GM18861 (cell line): ENCODE measurements around the gene MAP6D1.

Experiments
- ATAC-seq: cut with Tn5 transposase; IDR thresholded peaks from one replicate; pipeline ENCODE4 v1.9.1; 2021; ENCODE audit not compliant: unreplicated experiment

Gene MAP6D1

DNA sequence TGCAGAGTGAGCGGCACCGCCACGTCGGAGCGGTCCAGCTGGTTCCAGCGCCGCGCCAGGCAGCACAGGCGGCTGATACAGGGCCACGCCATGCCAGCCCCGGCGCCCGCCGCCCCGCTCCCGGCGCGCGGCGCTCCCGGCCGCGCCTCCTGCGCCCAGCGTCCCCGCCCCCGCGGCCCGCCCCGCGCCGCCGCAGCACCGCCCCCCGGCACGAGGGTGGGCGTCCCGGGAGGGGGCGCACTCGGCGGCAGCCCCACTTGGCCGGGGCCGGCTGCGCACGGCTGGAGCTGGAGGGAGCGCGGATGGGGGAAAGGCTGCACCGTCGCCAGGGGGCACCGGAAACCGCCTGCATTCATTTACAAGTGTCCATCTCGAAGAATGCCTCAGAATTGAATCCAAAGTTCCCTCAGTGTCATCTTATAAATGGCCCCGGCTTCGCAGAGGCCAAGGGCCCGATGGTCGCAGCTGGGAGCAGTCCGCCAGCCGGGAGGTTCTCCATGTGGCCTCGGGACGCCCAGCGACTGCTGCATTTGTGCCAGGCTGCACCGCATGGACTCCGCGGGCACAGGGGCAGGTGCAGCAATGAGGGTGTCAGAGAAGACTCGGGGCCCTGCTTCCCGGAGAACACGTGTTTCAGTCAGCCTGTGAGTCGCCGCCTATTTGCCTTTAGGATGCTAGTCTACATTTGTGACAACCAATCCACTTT, at the start of gene MAP6D1:
Gene MAP6D1, minus strand, starts transcription at position 122 of the 706 bp plus-strand sequence. Its CDS starts 30 bp downstream, at position 92.
- peak; percentile 55 for ATAC-seq

DNA sequence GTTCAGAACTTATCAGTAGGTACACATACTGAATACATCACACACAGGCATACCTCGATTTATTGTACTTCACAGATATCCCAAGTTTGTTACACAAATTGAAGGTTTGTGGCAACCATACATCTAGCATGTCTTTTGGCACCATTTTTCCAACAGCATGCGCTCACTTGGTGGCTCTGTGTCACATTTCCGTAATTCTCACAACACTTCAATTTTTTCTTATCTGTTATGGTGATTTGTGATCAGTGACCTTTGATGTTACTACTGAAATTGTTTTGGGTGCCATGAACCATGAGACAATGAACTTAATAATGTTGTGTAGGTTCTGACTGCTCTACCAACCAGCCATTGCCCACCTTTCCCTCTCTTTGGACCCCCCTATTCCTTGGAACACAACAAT, 48.5 kb upstream of the MAP6D1 start:
- ATAC-seq = no peak

DNA sequence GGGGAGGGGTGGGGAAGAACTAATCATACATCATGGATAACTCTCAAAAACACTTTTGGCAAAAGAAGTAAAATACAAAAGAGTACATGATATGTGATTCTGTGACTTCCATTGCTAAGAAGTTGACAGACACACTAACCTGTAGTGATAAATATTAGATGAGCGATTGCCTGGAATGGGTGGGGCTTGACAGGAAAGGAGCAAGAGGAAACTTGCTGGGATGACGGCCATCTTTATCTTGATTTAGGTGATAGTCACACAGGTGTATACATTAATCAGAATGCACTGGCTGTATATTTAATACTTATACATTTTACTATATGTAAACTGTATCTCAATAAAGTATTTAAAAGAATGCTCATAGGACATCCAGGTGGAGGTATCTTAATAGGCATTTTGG, 46.2 kb upstream of the MAP6D1 start:
- no peak for ATAC-seq

DNA sequence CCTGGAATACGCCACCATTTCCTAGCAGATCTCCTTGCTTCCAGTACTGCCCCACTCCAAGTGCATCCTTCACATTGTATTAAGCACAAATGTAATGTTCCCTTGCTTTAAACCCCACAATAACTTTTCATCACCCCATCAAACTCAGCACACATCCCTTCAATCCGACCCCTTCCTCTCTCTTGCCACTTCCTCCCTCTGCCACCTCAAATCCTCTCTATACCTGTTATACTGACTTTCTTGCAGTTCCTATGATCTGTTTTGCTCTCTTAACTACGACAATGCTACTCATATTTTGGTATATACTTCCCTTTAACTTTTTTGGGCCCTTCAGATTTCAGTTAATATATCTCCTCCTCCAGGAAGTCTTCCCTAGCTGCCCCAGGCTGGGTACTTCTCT, 45.2 kb upstream of the MAP6D1 start:
- ATAC-seq = no peak

DNA sequence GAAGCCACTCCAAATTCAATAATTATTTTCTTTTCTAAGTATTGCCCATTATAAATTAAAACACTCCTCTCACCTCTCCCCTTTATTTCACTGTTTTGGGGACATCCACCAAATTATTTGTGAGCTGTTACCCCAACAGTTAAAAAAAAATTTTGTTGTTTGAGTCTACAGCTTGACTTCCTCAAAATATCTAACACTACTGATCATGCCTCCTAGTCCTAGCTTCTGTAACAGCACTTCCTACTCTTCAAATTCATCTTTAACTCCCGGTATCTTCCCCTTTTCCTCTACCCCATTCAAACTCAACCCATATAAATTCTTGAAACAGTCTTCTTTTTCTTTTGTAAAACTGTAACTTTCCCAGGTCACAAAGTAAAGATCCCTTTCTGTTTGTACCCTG, 43.4 kb upstream of the MAP6D1 start:
- no peak for ATAC-seq

DNA sequence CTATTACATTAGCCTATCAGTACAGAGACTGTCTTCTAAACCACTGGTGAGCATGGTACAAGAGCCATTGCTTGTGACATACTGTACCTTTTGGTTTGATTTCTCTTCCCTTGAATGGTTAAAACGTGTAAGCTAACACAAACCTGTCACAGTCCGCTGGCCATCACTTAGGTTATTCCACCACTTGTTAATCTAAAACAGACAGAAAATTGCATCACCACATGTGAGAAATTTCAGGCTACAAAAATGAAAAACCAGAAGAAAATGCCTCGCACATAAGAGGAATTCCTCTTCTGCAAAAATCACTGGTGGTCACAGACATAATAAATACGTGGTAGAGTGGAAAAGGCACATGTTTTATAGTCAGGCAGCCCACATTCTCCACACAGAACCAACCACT, 37.2 kb upstream of the MAP6D1 start:
- no peak for ATAC-seq

DNA sequence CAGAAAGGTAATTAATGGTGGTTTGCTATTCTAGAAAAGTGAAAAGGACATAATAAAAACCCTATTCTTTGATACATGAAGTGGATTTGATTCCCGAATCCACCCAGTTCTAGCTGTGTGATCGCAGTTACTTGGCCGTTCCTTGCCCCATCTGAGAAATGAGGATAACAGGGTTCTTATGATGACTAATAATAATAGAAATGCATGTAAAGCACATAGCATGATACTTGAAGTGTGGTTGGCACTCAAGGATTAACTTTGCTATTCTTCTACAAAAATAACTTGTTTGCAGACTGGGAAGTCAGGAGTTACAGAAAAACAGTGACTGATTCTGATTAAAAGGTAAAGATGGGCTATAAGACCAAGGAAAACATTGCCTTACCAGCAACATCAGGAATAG, 32.5 kb upstream of the MAP6D1 start:
- ATAC-seq = no peak

DNA sequence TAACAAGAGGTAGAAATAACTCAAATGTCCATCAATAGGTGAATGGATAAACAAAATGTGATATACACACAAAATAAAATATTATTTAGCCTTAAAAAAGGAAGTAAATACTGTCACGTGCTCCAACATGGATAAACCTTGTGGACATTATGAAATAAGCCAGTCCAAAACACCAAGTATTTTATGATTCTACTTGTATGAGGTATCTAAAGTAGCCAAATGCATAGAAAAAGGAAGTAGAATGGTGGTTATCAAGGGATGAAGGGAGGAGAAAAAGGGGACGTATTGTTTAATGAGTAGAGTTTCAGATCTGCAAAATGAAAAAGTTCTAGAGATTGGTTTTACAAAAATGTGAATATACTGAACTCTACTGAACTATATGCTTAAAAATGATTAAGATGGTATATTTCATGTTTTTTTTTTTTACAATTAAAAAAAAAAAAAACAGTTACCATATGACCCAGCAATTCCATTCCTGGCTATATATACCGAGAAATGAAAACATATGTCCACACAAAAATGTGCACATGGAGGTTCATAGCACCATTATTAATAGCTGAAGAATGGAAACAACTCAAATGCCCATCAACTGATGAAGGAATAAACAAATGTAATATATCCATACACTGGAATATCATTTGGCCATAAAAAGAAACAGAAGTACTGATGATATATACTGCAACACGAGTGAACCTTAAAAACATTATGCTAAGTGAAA, 29.1 kb upstream of the MAP6D1 start:
- ATAC-seq = no peak

DNA sequence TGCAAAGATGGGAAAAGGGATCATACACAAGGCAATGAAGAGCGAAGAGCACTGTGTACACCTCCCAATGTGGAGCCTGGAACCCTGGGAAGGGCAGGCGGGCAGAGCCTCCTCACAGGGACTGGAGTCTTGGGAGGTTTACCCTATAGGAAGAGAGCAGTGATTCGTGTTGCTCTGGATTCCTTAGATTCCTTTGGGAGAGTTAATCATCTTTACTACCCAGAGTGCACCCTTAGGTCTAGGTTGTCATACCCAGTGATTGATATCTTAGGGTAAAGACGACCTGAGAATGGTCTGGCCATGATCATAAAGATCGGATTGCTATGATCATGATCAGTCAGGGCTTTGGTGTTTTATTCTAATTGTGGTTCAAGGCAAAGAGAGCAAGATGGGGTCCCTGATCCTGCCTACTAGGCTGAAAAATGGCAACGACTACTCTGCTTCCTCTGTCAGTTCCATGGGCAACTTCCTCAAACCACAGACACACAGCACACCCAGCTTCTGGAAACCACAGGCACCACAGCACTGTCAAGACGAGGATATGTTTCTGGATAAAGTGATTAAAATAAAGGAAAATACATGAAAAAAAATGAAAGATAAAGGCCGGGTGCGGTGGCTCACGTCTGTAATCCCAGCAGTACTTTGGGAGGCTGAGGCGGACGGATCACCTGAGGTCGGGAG, 20.4 kb upstream of the MAP6D1 start:
- ATAC-seq = no peak

DNA sequence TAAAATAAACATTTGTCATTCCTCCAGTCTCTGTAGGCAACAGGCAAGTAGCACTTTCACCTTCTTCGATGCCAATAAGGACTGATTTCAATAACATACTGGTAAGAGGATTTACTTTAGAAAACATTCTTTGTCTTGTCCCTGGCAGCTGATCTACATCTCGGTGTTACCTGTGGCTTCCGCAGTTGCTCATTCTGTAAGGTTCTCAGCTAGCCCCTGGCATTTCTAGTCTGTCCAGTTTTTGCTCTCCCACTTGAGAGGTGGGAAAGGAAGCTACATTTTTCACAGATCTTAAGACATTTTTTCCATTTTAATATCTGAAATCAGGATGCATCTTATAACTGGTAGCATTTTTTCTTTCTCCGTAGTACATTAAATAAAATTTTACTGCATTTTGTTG, 19.7 kb upstream of the MAP6D1 start:
- ATAC-seq = no peak

DNA sequence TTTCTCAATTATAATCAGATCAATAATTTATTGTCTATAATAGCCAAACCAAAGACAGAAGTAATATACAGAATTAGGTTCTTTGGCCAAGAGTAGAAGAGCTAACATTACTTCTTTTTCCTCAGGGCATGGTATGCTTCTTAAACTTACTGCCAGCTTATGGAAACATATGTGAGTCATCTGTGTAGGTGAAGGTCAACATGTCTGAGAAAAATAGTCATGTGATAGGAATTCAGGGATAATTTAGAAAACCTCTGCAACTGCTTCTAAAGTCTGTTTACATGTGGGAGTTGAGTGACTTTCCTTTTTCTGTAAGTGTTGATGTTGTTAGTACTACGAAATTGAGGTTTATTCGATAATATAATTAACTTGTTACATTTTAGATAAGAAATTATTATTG, 19.2 kb upstream of the MAP6D1 start:
- no peak for ATAC-seq

DNA sequence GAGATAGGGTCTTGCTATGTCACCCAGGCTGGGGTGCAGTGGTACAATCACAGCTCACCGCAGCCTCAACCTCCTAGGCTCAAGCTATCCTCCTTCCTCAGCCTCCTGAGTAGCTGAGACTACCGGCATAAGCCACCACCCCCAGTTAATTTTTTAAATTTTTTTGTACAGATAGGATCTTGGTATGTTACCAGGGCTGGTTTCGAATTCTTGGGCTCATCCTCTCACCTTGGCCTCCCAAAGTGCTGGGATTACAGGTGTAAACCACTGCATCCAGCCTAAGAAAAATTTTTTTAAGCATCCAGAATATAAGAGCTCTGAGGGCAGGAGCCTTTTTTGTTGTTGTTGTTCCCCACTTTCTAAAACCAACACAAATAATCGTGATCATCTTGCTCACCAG, 14.4 kb upstream of the MAP6D1 start:
- no peak for ATAC-seq

DNA sequence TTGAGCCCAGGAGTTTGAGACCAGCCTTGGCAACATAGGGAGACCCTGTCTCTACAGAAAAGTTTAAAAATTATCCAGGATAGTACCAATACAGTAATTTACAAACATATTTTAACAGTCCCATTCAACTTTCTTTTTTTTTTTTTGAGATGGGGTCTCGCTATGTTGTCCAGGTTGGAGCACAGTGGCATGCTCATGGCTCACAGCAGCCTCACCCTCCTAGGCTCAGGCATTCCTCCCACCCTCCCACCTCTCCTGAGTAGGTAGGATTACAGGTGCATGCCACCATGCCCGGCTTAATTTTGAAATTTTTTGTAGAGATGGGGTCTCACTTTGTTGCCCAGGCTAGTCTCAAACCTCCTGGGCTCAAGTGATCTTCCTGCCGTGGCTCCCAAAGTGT, 12.5 kb upstream of the MAP6D1 start:
- no peak for ATAC-seq

DNA sequence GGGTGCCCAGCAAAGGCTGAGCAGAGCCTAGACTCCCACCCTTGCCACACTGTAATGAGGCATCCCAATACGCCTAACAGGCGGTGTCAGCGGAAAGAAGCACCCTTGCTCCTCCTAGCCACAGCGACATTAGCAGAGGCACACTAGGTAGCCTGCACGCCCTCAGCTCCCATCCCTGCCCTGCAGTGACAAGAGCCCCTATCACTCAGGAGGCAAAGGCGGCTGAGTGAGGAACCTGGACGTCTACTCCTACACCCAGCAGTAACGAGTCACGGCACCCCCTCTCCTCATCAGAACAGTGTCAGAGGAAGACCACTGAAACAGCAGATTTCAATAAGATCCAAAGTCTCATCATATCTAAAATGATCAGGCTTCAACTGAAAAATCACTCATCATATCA, 12.0 kb upstream of the MAP6D1 start:
- no peak for ATAC-seq

DNA sequence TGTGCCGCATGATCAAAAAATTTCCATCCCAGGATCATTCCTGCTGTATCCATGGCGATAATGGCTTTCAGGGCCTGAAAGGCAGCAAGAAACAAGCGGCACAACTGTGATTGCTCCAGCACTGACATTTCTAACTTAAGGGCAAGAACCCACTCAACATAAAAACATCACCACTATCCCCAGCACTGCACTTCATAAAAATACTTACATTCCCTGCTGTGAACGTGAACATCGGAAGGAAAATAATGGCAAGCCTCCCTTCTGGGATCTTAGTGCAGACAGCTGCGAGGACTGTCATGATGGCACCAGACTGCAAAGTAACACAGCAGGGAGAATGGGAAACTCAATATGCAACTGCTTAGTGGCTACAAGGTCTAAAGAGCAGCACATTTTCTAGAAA, 8.1 kb upstream of the MAP6D1 start:
- ATAC-seq = no peak

DNA sequence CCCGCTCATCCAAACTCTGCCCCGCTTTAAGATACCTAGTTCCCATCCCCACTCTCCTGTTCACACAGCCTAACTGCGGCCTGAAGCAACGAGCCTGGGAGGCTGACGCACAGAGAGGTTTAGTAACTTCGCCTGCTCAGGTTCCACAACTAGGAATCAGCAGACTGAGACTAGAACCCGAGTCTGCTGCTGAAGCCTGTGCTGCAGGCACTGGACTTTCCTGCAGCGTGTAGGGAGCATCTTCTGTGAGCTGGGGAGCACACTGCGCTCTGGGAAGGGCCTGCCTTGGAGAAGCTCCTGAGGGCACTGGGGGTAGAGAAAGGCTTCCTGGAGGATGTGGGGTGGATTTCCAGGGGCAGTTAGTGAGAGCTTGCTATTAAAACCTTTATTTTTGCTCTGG, 4.8 kb upstream of the MAP6D1 start:
- no peak for ATAC-seq

DNA sequence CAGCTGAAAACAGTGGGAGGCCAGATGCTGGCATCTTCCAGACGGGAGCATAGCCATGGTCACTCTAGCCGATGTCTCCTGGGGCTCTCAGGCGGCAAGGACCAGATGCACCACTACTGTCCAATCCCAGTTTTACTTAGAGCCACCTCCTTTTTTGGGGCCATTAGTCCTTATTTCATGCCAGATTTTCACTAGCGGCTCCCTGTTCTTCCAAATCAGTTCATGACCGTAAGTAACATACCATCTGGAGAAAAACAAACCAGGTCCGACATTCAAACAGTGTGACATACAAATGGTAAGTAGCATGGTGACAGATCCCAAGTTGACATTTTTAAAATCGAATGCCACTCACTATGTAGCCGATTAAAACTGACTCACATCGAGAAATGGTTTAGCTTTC, 4.1 kb upstream of the MAP6D1 start:
- ATAC-seq = no peak

DNA sequence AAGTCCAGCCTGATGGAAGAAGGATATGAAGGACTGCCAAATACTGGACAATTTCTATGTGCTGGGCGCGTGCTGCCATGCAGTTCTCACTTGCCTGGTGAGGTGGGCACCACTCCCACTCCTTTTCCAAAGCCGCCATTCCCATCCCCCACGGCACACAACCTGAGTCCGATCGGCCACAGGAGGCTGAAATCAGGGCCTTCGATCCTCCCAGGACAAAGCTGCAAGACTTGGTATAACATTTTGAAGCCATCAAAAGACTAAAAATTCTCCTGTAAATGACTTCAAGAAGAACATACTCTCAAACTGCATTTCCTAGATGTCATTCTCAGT, 3.1 kb upstream of the MAP6D1 start:
- ATAC-seq = no peak

DNA sequence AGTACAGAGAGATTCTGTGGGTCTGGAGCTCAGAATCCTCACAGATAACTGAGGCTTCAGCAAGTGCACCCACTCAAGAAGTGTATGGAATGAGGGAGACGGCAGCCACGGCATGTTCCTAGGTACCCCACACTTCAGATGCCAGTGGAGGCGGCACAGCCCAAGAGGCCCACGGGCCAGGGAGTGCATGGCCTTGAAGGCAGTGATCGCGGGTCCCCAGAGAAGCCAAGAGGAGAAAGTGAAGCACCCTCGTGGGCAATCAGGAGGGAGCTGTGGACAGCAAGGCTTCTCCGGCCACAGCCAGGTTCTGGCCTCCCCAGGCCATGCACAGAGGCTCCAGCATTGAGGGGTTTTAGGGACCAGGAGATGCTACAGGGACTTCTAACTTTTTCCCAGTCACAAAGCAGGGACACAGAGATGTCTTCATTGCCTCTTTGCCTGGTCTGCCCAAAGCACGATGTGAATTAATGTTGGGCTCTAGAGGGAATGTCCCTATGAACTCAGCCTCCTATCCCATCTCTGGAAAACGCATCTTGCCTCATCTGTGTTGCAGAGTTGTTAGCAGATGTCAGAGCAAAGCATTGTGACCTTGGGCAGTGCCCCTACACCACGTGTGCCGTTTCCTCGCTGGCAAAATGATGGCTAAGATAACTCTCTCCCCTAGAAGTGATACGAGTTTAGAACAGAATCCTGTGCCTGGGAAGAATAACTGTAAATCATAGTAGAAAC, 2.6 kb upstream of the MAP6D1 start:
- no peak for ATAC-seq

DNA sequence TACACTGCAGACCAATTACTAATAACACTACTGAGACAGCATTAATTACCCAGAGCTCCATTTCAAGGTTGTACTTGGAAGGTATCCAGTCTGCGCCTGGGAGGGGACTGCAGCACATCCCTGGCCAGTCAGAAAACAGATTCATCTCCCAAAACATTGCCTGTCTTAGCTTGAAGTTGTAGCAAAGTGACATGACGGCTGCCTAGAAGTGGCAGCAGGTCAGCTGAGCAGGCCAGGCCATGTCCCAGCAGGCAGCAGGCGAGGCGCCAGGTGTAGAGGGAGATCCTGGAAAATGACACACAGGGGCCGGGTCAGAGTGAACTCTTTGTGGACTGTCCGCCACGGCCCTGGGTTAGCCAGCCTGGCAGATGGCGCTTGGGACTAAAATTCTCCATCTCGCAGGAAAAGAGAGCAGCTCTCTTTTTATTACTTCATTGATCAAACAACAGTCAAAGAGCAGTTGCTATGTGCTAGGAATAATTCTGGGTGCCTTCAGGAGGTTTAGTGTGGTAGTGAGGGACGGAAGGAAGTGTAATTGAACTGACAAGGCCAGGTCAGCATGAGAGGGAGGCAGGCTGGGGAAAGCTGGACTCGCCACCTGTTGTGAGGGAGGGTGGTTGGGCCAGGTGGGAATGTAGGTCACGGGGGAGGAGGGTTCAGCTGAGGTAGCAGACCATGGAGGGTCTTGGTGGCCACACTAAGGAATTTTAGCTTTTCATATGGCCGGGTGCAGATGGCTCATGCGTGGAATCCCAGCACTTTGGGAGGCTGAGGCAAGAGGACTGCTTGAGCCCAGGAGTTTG, 1.3 kb upstream of the MAP6D1 start:
- no peak for ATAC-seq
